HEK293 (cell line): ENCODE measurements around the gene CEP63.

ENCODE experiments used
- KLF9 ChIP-seq: fragments of 450-650 bp; formaldehyde crosslinking; IDR thresholded peaks from 2 replicates; pipeline ENCODE4 v1.5.1; 2016; ENCODE audit warnings: missing biosample characterization, missing genetic modification characterization, low read depth
- TRIM28 ChIP-seq: IDR thresholded peaks from 2 replicates; pipeline ENCODE4 v1.6.1; 2011; ENCODE audit warnings: low read length, control low read depth, borderline replicate concordance
- YY1 ChIP-seq: fragments of 450-650 bp; formaldehyde crosslinking; IDR thresholded peaks from 2 replicates; pipeline ENCODE4 v1.5.1; 2018; ENCODE audit warnings: missing biosample characterization, missing genetic modification characterization
- ZNF19 ChIP-seq: fragments of 450-650 bp; formaldehyde crosslinking; IDR thresholded peaks from 2 replicates; pipeline ENCODE4; 2016; ENCODE audit warnings: missing biosample characterization, missing genetic modification characterization, low read depth
- TF ChIP-seq, protein P1 (sequence below): fragments of 450-650 bp; formaldehyde crosslinking; IDR thresholded peaks from 2 replicates; pipeline ENCODE4 v1.5.1; 2016; ENCODE audit warnings: missing biosample characterization, missing genetic modification characterization
- TF ChIP-seq, protein P2 (sequence below): fragments of 450-650 bp; formaldehyde crosslinking; IDR thresholded peaks from 2 replicates; pipeline ENCODE4 v1.5.1; 2016; ENCODE audit warnings: missing biosample characterization, missing genetic modification characterization

DNA sequence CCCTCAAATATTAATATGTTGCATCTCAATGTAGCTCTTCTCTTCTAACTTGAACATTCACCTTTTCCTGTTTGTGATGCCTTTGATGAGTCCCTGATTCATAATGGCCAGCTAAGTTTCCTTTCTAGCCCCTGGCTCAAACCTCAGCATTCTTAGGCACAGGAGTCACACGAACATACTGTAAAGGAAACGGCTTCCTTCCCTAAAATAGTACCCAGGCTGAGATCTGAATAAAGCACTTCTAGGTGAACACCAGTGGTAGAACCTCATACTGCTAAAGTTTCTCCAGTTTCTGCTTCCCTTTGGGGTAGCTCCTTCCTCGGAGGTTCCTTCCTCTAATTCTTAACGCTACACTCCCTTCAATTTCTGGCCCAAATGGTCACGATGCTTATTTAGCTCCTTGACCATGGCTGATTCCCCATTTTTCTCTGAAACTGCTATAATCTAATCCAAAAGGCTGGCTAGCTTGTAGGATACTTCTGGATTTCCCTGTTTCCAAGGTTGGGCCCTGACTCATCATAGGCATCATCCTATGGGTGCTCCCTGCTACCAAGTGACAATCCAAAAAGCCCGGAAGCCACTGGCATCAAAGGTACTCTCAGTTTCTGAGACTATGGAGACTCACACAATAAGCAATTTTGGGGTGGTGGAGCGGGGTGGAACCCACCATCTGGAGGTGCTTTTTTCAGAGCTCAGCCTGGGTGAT lies 2.5 kb upstream of the CEP63 start:
- TF ChIP-seq, protein P1, sequence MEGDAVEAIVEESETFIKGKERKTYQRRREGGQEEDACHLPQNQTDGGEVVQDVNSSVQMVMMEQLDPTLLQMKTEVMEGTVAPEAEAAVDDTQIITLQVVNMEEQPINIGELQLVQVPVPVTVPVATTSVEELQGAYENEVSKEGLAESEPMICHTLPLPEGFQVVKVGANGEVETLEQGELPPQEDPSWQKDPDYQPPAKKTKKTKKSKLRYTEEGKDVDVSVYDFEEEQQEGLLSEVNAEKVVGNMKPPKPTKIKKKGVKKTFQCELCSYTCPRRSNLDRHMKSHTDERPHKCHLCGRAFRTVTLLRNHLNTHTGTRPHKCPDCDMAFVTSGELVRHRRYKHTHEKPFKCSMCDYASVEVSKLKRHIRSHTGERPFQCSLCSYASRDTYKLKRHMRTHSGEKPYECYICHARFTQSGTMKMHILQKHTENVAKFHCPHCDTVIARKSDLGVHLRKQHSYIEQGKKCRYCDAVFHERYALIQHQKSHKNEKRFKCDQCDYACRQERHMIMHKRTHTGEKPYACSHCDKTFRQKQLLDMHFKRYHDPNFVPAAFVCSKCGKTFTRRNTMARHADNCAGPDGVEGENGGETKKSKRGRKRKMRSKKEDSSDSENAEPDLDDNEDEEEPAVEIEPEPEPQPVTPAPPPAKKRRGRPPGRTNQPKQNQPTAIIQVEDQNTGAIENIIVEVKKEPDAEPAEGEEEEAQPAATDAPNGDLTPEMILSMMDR (tag by site-specific recombination) = no peak
- TF ChIP-seq ZNF19 (no peak), TRIM28 (no peak), YY1 (tag by site-specific recombination) (no peak), KLF9 (tag by site-specific recombination) (no peak)
- TF ChIP-seq, protein P2, sequence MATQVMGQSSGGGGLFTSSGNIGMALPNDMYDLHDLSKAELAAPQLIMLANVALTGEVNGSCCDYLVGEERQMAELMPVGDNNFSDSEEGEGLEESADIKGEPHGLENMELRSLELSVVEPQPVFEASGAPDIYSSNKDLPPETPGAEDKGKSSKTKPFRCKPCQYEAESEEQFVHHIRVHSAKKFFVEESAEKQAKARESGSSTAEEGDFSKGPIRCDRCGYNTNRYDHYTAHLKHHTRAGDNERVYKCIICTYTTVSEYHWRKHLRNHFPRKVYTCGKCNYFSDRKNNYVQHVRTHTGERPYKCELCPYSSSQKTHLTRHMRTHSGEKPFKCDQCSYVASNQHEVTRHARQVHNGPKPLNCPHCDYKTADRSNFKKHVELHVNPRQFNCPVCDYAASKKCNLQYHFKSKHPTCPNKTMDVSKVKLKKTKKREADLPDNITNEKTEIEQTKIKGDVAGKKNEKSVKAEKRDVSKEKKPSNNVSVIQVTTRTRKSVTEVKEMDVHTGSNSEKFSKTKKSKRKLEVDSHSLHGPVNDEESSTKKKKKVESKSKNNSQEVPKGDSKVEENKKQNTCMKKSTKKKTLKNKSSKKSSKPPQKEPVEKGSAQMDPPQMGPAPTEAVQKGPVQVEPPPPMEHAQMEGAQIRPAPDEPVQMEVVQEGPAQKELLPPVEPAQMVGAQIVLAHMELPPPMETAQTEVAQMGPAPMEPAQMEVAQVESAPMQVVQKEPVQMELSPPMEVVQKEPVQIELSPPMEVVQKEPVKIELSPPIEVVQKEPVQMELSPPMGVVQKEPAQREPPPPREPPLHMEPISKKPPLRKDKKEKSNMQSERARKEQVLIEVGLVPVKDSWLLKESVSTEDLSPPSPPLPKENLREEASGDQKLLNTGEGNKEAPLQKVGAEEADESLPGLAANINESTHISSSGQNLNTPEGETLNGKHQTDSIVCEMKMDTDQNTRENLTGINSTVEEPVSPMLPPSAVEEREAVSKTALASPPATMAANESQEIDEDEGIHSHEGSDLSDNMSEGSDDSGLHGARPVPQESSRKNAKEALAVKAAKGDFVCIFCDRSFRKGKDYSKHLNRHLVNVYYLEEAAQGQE (tag by site-specific recombination) = no peak
